Gastrocnemius medialis (tissue), 4 donors: ENCODE measurements around the gene PLEKHG4B.

Experiments
- CTCF ChIP-seq, 5 experiments: fragments of 450-650 bp in 3 of 5; fragments of 200-600 bp in 2 of 5; sonication (generic) in 2 of 5; IDR thresholded peaks in 4 of 5; conservative IDR thresholded peaks in 1 of 5; 1 replicate in 4 of 5; 2 replicates in 1 of 5; pipeline ENCODE4 v1.5.1; 2016 to 2019; ENCODE audit warnings: antibody characterized with exemption in 5 of 5, mild to moderate bottlenecking in 3 of 5, moderate library complexity in 3 of 5
- POLR2A ChIP-seq, 2 donors: fragments of 450-650 bp; IDR thresholded peaks; one replicate each; pipeline ENCODE4 v1.6.1; 2017; ENCODE audit warnings: antibody characterized with exemption in 2 of 2, mild to moderate bottlenecking in 2 of 2, moderate library complexity in 2 of 2

- TF ChIP-seq CTCF (IDR thresholded peaks at IDR 0.05 in 4 of 5, conservative IDR thresholded peaks at IDR 0.05 in 1 of 5) (no peak), POLR2A (IDR thresholded peaks at IDR 0.05) (no peak)
Measured at GRCh38 chr5:185095-186070, 93.4 kb downstream of the PLEKHG4B start.
